Endodermal cell (in vitro differentiated cells): ENCODE measurements around the gene FOXP4. TPM values are rescaled to one million over a fixed set of nuclear protein-coding genes. Genes with fewer than 3 reads are reported as not detected.

Experiments
- DNase-seq: peaks from one replicate; pipeline ENCODE4 v3.0.0-alpha.2; 2017
- H3K27ac ChIP-seq: 2 replicates; pipeline ENCODE4 v1.5.1; 2013; ENCODE audit warnings: mild to moderate bottlenecking, low read depth, low read length, moderate library complexity
- H3K27me3 ChIP-seq: 2 replicates; pipeline ENCODE4 v1.6.1; 2013; ENCODE audit warnings: mild to moderate bottlenecking, low read length, moderate library complexity; ENCODE audit not compliant: insufficient read depth, control insufficient read depth, poor library complexity, severe bottlenecking
- H3K36me3 ChIP-seq: 2 replicates; pipeline ENCODE4 v1.7.0; 2013; ENCODE audit warnings: mild to moderate bottlenecking, low read length, moderate library complexity; ENCODE audit not compliant: control insufficient read depth, insufficient read depth
- H3K4me1 ChIP-seq: one replicate; pipeline ENCODE4 v1.7.0; 2013; ENCODE audit warnings: low read length; ENCODE audit not compliant: control insufficient read depth, insufficient read depth
- H3K4me3 ChIP-seq: 2 replicates; pipeline ENCODE4 v1.5.1; 2013; ENCODE audit warnings: mild to moderate bottlenecking, low read length, moderate library complexity
- H3K9ac ChIP-seq: 2 replicates; pipeline ENCODE4 v1.6.1; 2013; ENCODE audit warnings: mild to moderate bottlenecking, low read length, moderate library complexity; ENCODE audit not compliant: poor library complexity, severe bottlenecking; ENCODE audit errors: extremely low read depth
- H3K9me3 ChIP-seq: 2 replicates; pipeline ENCODE4 v1.6.1; 2013; ENCODE audit warnings: mild to moderate bottlenecking, low read length, moderate library complexity; ENCODE audit not compliant: control insufficient read depth
- H3K27ac Mint-ChIP-seq: 2 replicates; pipeline ENCODE4 v1.8.0; 2020; ENCODE audit warnings: mixed read lengths
- H3K27me3 Mint-ChIP-seq: 2 replicates; pipeline ENCODE4 v1.8.0; 2021; ENCODE audit warnings: mild to moderate bottlenecking, mixed read lengths; ENCODE audit not compliant: insufficient read depth
- H3K36me3 Mint-ChIP-seq: 2 replicates; pipeline ENCODE4 v1.8.0; 2020; ENCODE audit warnings: low read depth, mixed read lengths
- H3K4me1 Mint-ChIP-seq: 2 replicates; pipeline ENCODE4 v1.8.0; 2020; ENCODE audit warnings: mixed read lengths
- H3K4me3 Mint-ChIP-seq: 2 replicates; pipeline ENCODE4 v1.8.0; 2020; ENCODE audit warnings: mild to moderate bottlenecking, moderate library complexity, mixed read lengths
- H3K9me3 Mint-ChIP-seq: 2 replicates; pipeline ENCODE4 v1.8.0; 2020; ENCODE audit warnings: mild to moderate bottlenecking, mixed read lengths
- WGBS, 2 experiments: methylation state at CpG; one replicate each; pipeline versions ENCODE4 v1.1.5 to v1.1.7; 2013; ENCODE audit warnings: missing lambda C conversion rate in 2 of 2, mixed read lengths in 1 of 2; ENCODE audit not compliant: insufficient coverage in 1 of 2, insufficient read length in 1 of 2; 5-methylcytosine and 5-hydroxymethylcytosine counted together
- total RNA-seq, 2 donors: library from RNA; stranded (reverse); fragmentation: NEBNext Ultra II Directional in 1 of 2; extraction: Animal tissue kit (Norgen Biotek cat#: 25700) in 1 of 2; gene quantifications; 2 replicates in 1 of 2; 3 replicates in 1 of 2; pipeline ENCODE4 v1.2.1, GENCODE V29; 2021
- TF ChIP-seq, protein P1 (sequence below): fragments of 200-600 bp; sonication (generic); conservative IDR thresholded peaks from 2 replicates; pipeline ENCODE4 v1.5.0; 2021; ENCODE audit warnings: antibody characterized with exemption, mild to moderate bottlenecking

Gene FOXP4
- total RNA-seq, 2 donors from 2014 or later, result 44.4 to 47.7 TPM

DNA sequence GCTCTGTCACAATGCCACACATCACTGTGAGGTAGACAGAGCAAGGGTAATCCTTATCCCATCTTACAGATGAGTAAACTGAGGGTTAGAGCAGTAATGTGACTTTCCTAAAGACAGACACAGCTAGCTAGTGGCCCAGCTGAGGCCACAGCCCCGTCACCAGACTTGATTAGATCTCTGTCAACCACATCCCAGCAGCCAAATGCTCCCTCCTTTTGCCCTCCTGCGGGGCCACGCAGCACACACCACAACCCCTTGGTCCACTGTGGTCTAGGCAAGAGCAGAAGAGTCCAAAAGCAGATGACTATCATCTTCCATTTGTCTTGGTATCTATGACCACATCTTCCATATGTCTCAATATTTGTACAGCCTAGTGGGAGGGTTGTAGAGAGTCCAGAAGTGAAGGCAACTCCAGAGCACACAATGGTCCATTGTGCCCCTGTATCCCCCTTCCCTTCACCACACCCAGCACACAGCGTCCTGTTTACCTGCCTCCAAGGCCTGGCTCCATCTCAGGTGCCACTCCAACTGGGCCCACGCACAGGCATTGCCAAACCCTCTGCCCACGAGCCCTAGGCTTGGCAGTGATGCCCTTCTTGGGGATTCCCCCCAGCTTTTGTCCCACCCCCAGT, 47.1 kb upstream of the FOXP4 start:
- Histone ChIP-seq H3K36me3 (no peaks in the 10 kb centered on the region), H3K4me1 (peaks cover 8% of the 10 kb centered on the region), H3K9me3 (no peaks in the 10 kb centered on the region), H3K9ac (no peak overlapping the region), H3K4me3 (no peak overlapping the region), H3K27ac (no peak overlapping the region), H3K27me3 (peaks cover 1% of the 10 kb centered on the region)
- no peaks in the 10 kb centered on the region for H3K36me3 Mint-ChIP-seq
- H3K27ac Mint-ChIP-seq, result no peak overlapping the region
- 92 to 100% methylated on average over 3 to 6 of the region's 6 CpGs for WGBS, 2 experiments
- no peak overlapping the region for H3K4me3 Mint-ChIP-seq
- peaks cover 29% of the 10 kb centered on the region for H3K4me1 Mint-ChIP-seq
- no peak for DNase-seq
- TF ChIP-seq, protein P1, sequence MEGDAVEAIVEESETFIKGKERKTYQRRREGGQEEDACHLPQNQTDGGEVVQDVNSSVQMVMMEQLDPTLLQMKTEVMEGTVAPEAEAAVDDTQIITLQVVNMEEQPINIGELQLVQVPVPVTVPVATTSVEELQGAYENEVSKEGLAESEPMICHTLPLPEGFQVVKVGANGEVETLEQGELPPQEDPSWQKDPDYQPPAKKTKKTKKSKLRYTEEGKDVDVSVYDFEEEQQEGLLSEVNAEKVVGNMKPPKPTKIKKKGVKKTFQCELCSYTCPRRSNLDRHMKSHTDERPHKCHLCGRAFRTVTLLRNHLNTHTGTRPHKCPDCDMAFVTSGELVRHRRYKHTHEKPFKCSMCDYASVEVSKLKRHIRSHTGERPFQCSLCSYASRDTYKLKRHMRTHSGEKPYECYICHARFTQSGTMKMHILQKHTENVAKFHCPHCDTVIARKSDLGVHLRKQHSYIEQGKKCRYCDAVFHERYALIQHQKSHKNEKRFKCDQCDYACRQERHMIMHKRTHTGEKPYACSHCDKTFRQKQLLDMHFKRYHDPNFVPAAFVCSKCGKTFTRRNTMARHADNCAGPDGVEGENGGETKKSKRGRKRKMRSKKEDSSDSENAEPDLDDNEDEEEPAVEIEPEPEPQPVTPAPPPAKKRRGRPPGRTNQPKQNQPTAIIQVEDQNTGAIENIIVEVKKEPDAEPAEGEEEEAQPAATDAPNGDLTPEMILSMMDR, result no peak
- H3K9me3 Mint-ChIP-seq, result no peaks in the 10 kb centered on the region
- peaks cover 48% of the 10 kb centered on the region for H3K27me3 Mint-ChIP-seq

DNA sequence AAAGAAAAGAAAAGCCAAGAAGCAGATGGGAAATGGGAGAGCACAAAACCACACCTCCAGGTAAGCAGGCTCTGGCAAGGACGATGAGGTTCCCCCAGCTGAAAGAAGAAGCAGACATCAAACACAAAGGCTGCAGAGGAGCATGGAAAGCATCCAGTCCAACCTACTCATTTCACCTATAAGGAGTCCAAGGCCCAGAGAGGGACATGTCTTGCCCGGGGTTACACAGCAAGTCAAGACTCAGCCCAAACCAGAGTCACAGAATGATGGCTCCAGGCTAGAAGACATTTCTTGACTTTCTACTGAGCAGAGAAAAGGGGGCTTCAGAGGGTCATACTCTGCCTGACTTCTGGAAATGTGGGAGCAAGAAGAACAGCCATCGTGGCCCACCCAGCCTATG, 45.6 kb upstream of the FOXP4 start:
- 71 to 75% methylated on average over 2 to 3 of the region's 3 CpGs for WGBS, 2 experiments
- no peak for DNase-seq
- Histone ChIP-seq H3K4me1 (peaks cover 12% of the 10 kb centered on the region), H3K9ac (no peak overlapping the region), H3K27ac (no peak overlapping the region), H3K4me3 (no peak overlapping the region), H3K9me3 (no peaks in the 10 kb centered on the region), H3K27me3 (peaks cover 16% of the 10 kb centered on the region), H3K36me3 (no peaks in the 10 kb centered on the region)
- H3K27ac Mint-ChIP-seq, result no peak overlapping the region
- peaks cover 23% of the 10 kb centered on the region for H3K4me1 Mint-ChIP-seq
- H3K9me3 Mint-ChIP-seq, result no peaks in the 10 kb centered on the region
- H3K36me3 Mint-ChIP-seq, result no peaks in the 10 kb centered on the region
- TF ChIP-seq, protein P1, result no peak
- H3K4me3 Mint-ChIP-seq, result no peak overlapping the region
- H3K27me3 Mint-ChIP-seq, result peaks cover 60% of the 10 kb centered on the region

DNA sequence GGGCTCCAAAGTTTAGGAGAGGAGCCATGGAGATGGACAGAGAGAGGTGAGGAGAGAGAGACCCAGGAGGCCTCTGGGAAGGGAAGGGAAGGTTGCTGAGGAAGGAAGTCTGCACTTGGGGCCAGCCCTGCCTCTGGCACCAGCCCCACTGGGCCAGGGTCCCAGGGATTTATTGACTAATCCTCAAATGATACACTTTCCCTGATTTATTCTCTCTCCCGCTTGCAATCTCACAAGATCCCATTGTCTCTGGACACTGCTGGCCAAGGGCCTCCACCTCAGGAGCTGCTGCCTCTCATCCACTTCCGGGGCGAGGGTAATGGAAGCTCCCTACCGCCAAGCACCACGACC, 43.6 kb upstream of the FOXP4 start:
- no peaks in the 10 kb centered on the region for H3K9me3 ChIP-seq
- Mint-ChIP-seq H3K4me3 (peak overlapping the region; percentile 50), H3K4me1 (peaks cover 25% of the 10 kb centered on the region), H3K36me3 (no peaks in the 10 kb centered on the region), H3K27ac (no peak overlapping the region), H3K9me3 (no peaks in the 10 kb centered on the region), H3K27me3 (peaks cover 67% of the 10 kb centered on the region)
- no peak overlapping the region for H3K27ac ChIP-seq
- no peak overlapping the region for H3K4me3 ChIP-seq
- H3K4me1 ChIP-seq, result peaks cover 12% of the 10 kb centered on the region
- H3K27me3 ChIP-seq, result peaks cover 31% of the 10 kb centered on the region
- H3K36me3 ChIP-seq, result no peaks in the 10 kb centered on the region
- DNase-seq, result no peak
- 57 to 100% methylated on average over 1 to 5 of the region's 5 CpGs for WGBS, 2 experiments
- TF ChIP-seq, protein P1, result no peak
- no peak overlapping the region for H3K9ac ChIP-seq
